Effector memory CD8-positive, alpha-beta T cell (primary cell): ENCODE data around the gene EPHA4.
"Not testable (repeated sequence)": the region's sequence is repeated elsewhere in the genome, so short reads cannot be mapped to it uniquely, and the experiment has no call there.

Source experiments
- ATAC-seq: fragments of 150-1000 bp; cut with Tn5 transposase; replicated peaks from 2 replicates; pipeline ENCODE4 v1.10.0; 2021; ENCODE audit warnings: mild to moderate bottlenecking, moderate library complexity
- DNase-seq, 3 experiments: peaks; one replicate each; pipeline ENCODE4 v3.0.0; 2021
- H3K27ac Mint-ChIP-seq, 2 donors: one replicate each; pipeline ENCODE4 v1.8.0; 2022; ENCODE audit warnings: mild to moderate bottlenecking in 2 of 2, mixed read lengths in 2 of 2, moderate library complexity in 2 of 2
- H3K27me3 Mint-ChIP-seq, 2 donors: one replicate each; pipeline ENCODE4 v1.8.0; 2022; ENCODE audit warnings: mixed read lengths in 2 of 2
- H3K36me3 Mint-ChIP-seq: one replicate; pipeline ENCODE4 v1.8.0; 2022; ENCODE audit warnings: mild to moderate bottlenecking, moderate library complexity, mixed read lengths; ENCODE audit not compliant: insufficient read depth
- H3K4me1 Mint-ChIP-seq, 2 donors: one replicate each; pipeline ENCODE4 v1.8.0; 2022; ENCODE audit warnings: low read depth in 2 of 2, mixed read lengths in 2 of 2
- H3K4me3 Mint-ChIP-seq, 2 donors: one replicate each; pipeline ENCODE4 v1.8.0; 2022; ENCODE audit warnings: mild to moderate bottlenecking in 2 of 2, mixed read lengths in 2 of 2, moderate library complexity in 2 of 2
- H3K9me3 Mint-ChIP-seq, 2 donors: one replicate each; pipeline ENCODE4 v1.8.0; 2022; ENCODE audit warnings: mixed read lengths in 2 of 2

The EPHA4 gene

DNA sequence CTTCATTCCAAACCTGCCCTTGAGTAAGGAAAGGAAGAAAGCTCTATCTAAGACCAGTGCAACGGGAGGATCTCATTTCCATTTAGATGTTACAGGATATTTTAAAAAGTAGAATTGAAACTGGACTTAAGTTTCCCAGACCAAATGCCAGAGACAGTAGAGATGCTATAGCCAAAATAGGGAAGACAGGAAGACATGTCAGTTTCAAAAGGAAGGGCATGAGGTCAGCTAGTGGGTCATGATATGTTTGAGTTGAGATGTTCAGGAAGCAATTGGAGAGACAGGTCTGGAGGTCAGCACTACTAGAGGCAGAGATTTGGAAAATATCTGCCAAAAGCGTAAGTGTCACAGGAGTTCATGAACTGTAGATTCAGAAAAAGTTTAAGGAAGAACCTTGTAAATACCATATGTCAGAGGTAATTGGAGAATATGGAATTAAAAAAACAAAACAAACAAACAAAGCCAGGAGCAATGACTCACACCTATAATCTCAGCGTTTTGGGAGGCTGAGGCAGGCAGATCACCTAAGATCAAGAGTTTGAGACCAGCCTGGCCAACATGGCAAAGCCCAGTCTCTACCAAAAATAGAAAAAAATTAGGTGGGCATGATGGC lies 50.8 kb downstream of the EPHA4 start:
- Mint-ChIP-seq H3K36me3 (peaks cover 15% of the 10 kb centered on the region), H3K27ac (no peak overlapping the region)
- no peak for ATAC-seq

DNA sequence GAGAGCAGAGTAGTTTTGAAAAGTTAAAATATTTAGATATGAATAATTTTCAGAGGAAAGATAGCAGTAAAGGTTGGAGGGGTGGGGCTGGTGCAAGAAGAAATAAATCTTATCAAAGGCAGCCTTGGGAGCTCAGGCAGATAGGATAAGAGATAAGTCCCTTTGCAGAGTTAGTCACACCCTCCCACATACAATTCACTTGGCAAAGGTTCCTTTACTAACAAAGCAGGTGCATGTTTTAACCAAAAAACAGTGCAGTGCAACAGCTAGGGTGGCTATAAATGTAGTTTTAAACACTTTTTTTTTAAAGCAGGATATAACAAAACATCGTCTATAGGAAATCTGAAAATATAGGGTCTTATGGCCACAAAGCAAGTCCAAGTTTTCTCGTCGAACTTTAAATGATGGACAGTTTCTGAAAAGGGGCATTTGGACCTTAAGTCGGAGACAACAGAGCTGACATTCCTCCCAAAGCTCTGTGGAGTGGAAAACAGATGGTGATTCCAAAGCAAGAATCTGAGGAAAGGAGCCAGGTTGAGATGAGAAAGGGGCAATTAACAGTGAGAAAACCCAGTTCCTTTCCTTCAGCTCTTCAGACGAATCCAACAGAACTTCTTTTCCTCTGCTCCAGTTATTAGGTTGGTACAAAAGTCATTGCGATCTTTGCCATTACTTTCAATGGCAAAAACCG lies 53.0 kb downstream of the EPHA4 start:
- Mint-ChIP-seq H3K27ac (no peak overlapping the region), H3K36me3 (peaks cover 15% of the 10 kb centered on the region), H3K9me3 (peaks cover 0 to 2% of the 10 kb centered on the region in 2 donors), H3K27me3 (no peaks in the 10 kb centered on the region), H3K4me1 (peaks cover 14 to 24% of the 10 kb centered on the region in 2 donors), H3K4me3 (no peak overlapping the region)
- ATAC-seq: no peak
- no peak for DNase-seq

More for the DNA sequence above, 50.8 kb downstream of the EPHA4 start:
- Mint-ChIP-seq H3K4me3 (no peak overlapping the region), H3K27me3 (no peaks in the 10 kb centered on the region), H3K9me3 (peaks cover 0 to 2% of the 10 kb centered on the region in 2 donors), H3K4me1 (peaks cover 14 to 24% of the 10 kb centered on the region in 2 donors)
- no peak for DNase-seq

DNA sequence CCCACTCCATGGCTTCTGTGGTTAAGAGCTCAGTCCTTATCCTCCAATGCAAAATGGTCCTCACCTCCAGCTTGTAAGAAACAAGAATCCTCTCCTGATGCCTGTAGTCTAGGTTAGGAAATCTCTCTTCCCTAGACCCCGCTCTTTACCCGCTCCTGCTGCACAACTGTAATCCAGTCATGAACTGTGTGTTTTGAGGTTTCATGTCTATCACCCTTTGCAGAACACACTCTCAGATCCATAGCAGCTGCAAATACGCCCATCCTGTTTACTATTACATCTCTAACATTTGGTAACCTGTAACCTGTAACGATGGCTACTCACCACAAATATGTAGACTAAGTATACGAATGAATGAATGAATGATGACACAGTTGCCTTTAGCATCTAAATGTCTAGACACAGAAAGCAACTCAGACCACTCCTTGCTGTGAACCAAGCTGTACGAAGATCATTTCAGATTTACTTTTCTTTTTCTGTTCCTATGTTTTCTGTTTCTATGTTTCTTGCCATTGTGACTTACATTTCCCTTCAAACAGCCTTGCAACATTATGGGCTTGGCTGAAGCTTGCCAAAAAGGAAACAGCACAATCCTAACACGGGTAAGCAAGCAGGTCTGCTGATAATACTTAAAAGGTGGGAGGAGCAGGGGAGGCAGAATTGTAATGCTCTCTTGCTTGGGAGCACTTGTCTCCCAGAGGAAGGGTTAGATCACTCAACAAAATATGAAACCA lies 53.7 kb downstream of the EPHA4 start:
- DNase-seq: peak; percentile 63 to 73 (median 67)
- Mint-ChIP-seq H3K4me1 (peaks cover 14 to 24% of the 10 kb centered on the region in 2 donors), H3K27me3 (no peaks in the 10 kb centered on the region), H3K27ac (no peak overlapping the region), H3K9me3 (peaks cover 0 to 2% of the 10 kb centered on the region in 2 donors), H3K36me3 (peaks cover 15% of the 10 kb centered on the region), H3K4me3 (no peak overlapping the region)
- peak; percentile 79 for ATAC-seq

DNA sequence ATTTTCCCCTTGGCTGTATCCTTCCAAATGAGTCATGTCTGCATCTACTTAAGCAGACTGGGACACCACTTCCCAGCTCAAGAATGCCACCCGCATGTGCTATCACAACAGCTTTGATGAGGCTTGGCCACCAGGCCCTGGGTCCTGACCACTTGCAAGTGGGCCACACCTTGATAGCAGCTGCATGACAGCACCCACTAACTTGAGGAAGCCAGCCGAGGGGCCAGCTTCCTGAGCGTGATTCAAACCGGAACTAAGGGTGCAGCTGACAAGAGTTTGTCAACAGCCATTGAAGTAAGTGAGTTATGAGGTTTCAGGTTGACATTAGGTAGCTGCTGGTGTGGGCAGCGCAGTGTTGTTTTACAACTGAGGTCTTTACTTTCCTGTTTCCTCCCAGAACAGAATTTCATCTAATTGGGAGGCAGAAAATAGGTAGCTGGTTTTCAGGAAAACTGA lies 54.4 kb downstream of the EPHA4 start:
- H3K27me3 Mint-ChIP-seq: no peaks in the 10 kb centered on the region
- H3K4me3 Mint-ChIP-seq: no peak overlapping the region
- DNase-seq (peak; percentile 79 to 80 (median 80)), ATAC-seq (peak; percentile 73)
- H3K27ac Mint-ChIP-seq: no peak overlapping the region
- H3K4me1 Mint-ChIP-seq: peaks cover 14 to 24% of the 10 kb centered on the region in 2 donors
- H3K36me3 Mint-ChIP-seq: peaks cover 15% of the 10 kb centered on the region
- peaks cover 0 to 2% of the 10 kb centered on the region in 2 donors for H3K9me3 Mint-ChIP-seq

DNA sequence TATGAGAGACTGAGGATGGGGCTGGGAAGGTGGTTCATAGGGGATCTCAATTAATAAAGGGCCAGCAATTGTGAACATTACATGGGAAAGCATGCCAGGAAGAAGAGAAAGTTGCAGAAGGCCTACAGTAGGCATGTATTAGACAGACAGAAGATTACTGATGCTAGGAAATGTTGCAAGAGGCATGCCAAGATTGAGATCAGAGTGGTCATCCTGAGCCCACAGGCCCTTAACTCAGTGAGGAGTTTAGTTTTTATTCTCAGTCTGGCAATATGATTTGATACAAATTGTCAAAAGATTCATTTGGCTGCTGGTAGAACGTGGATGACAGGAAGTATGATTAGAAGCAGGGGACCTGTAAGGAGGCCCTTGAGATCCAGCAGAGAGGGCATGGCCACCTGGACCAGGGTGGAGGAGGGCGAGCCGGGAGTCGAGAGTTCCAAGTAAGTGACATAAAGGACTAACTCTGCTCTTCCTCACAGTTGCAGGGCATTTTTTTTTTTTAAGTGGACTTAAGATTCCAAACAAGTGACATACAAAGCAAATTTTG lies 54.9 kb downstream of the EPHA4 start:
- H3K4me3 Mint-ChIP-seq: no peak overlapping the region
- no peaks in the 10 kb centered on the region for H3K27me3 Mint-ChIP-seq
- no peak overlapping the region for H3K27ac Mint-ChIP-seq
- peaks cover 15% of the 10 kb centered on the region for H3K36me3 Mint-ChIP-seq
- peaks cover 16 to 28% of the 10 kb centered on the region in 2 donors for H3K4me1 Mint-ChIP-seq
- H3K9me3 Mint-ChIP-seq: peaks cover 0 to 2% of the 10 kb centered on the region in 2 donors
- DNase-seq (peak in 1 of 3 experiments; percentile 16), ATAC-seq (no peak)

DNA sequence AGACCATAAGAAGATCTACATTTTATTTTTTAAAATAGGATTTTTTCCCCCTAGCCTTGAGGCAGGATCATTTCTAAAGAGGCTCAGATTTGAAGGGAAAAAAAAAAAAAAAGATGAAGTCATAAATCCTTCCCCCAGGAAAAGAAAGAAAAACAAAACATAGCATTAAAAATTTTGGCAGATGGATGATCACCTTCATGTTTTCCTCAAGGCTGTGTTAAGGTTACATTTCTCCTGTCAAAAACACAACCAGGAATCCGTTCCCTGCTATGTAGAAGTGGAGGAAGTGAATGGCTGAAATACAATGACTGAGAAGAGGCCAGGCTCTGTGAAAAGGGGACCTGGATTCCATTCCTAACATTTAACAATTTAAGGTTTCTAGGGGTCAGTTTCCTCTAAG lies 56.2 kb downstream of the EPHA4 start:
- peaks cover 11 to 22% of the 10 kb centered on the region in 2 donors for H3K4me1 Mint-ChIP-seq
- no peak overlapping the region for H3K4me3 Mint-ChIP-seq
- H3K27me3 Mint-ChIP-seq: no peaks in the 10 kb centered on the region
- H3K36me3 Mint-ChIP-seq: peaks cover 15% of the 10 kb centered on the region
- peaks cover 0 to 2% of the 10 kb centered on the region in 2 donors for H3K9me3 Mint-ChIP-seq
- DNase-seq: no peak
- H3K27ac Mint-ChIP-seq: no peak overlapping the region
- no peak for ATAC-seq

DNA sequence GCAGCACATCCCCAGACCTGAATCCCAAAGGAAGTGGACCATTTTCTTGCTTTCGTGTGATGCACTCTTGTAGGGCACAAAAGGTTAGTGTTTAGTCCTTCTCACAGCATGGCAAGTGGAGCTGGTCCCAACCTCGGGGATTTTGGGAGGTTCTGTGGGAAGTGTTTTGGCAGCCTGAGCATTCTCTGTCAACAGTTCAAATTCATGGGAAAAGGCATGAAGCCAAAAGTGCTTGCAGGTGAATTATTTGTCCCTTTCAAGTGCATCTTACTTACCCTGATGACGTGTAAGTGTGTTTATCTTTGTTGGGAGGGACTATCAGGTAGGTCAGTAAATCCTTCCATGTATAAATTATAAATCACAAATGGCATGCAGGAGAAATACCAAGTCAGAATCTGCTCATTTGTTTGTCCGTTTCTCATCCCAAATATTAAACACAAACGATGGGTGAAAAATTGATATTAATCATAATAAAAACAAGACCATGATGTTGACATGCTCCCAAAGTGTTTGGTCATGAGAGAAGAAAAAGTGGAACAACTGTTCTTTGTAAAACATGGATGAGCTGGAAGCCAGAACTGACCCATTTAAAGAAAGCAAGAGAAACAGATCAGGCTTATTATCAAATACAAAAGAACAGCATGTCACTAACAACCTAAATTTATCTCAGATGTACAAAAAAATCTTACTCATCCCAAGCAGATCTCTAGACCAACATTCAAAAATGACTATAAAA lies 57.6 kb downstream of the EPHA4 start:
- Mint-ChIP-seq H3K9me3 (peaks cover 0 to 2% of the 10 kb centered on the region in 2 donors), H3K36me3 (peaks cover 3% of the 10 kb centered on the region), H3K27me3 (no peaks in the 10 kb centered on the region), H3K4me3 (no peak overlapping the region), H3K4me1 (peaks cover 3 to 9% of the 10 kb centered on the region in 2 donors), H3K27ac (peak overlapping the region in 1 of 2 donors; percentile 64)
- ATAC-seq (no peak), DNase-seq (no peak)

DNA sequence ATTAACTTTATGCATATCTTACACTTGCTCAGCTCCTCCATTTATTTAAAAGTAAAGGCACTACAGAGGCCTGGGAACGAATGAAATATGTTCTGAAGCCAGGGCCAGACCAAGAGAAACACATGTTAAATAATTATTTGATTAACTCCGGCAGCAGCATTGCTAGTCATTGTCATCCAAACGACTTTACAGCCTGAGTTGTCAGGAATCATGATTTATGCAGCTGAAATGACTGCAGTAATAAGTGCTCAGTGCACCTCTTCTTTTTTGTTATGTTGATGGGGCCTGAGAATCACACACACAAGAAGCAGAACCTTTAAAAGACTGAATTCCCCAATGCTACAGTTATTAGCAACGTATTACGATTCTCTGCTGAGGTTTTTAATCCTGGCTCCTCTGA lies 58.9 kb downstream of the EPHA4 start:
- DNase-seq (no peak), ATAC-seq (no peak)
- Mint-ChIP-seq H3K4me3 (no peak overlapping the region), H3K27me3 (no peaks in the 10 kb centered on the region), H3K36me3 (peaks cover 3% of the 10 kb centered on the region), H3K9me3 (no peaks in the 10 kb centered on the region), H3K27ac (no peak overlapping the region), H3K4me1 (peaks cover 3 to 5% of the 10 kb centered on the region in 2 donors)

DNA sequence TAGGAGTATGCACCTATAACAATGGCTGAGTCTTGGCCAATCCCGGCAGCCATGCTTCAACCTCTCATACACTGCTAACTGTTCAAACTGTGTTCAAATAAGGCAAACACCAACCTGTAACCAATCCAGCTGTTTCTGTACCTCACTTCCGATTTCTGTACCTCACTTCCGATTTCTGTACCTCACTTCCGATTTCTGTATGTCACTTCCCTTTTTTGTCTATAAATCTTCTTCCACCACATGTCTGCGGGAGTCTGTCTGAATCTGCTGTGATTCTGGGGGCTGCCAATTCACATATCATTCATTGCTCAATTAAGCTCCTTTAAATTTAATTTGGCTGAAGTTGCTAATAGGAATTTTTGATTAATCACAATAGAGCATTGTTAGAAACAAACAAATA lies 60.8 kb downstream of the EPHA4 start:
- not testable (repeated sequence) for ATAC-seq, H3K4me1 Mint-ChIP-seq, H3K4me3 Mint-ChIP-seq, H3K9me3 Mint-ChIP-seq, H3K36me3 Mint-ChIP-seq, DNase-seq, H3K27me3 Mint-ChIP-seq
- H3K27ac Mint-ChIP-seq: peak overlapping the region in 1 of 2 donors; percentile 42

DNA sequence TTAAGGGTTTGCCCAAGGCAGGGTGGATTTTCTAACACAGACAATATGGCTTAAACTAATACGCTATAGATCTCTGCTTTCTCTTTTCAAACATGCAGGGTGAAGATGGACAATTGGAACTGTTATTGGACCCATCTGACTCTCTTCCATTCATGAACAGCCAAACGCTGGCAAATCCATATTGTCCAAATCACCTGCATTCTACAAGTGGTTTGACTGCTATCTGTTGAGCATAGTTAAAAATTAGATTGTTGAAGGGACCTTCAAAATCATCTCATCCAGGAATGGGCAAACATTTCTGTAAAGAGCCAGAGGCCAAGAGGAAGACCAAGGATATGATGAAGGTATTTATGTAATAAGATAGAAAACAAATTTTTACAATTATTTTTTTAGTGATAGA lies 65.6 kb downstream of the EPHA4 start:
- no peaks in the 10 kb centered on the region for H3K27me3 Mint-ChIP-seq
- no peak overlapping the region for H3K4me3 Mint-ChIP-seq
- no peaks in the 10 kb centered on the region for H3K9me3 Mint-ChIP-seq
- ATAC-seq (no peak), DNase-seq (no peak)
- peaks cover 3% of the 10 kb centered on the region for H3K36me3 Mint-ChIP-seq
- H3K4me1 Mint-ChIP-seq: peaks cover 0 to 10% of the 10 kb centered on the region in 2 donors
- no peak overlapping the region for H3K27ac Mint-ChIP-seq

DNA sequence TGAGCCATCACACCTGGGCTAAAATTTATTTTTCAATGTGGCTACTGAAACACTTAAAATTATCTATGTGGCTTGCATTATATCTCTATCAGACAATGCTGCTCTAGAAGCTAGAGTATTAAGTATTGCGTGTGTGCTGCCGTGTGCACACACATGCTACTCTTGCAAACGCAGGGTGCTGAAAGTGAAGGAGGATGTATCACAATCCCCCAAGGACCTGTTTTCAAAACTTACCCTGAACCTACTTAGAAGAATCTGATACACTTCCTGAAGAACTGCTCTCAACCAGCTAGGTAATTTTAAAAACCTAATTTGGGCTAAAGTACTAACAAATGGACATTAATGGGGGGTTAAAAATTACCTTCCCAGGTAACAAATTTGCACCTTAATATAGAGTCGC lies 66.5 kb downstream of the EPHA4 start:
- H3K4me1 Mint-ChIP-seq: peaks cover 4 to 10% of the 10 kb centered on the region in 2 donors
- DNase-seq (no peak), ATAC-seq (no peak)
- no peak overlapping the region for H3K27ac Mint-ChIP-seq
- H3K4me3 Mint-ChIP-seq: no peak overlapping the region
- H3K9me3 Mint-ChIP-seq: no peaks in the 10 kb centered on the region
- no peaks in the 10 kb centered on the region for H3K27me3 Mint-ChIP-seq
- peaks cover 3% of the 10 kb centered on the region for H3K36me3 Mint-ChIP-seq

DNA sequence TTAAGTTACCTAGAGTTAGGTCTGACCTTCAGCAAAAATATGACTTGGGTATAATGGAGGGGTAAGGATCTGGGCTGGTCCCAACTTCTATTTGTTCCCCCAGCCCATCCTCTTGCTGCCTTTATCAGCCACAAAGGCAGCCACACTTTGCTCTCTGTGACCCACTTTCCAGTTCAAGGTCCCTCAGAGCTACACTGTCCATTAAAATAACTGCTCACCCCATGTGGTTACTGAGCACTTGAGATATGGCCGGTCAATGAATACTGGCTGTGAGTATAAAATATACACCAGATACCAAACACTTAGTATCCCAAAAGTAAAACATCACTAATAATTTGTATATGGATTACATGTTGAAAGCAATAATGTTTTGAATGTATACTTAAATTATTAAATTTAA lies 67.2 kb downstream of the EPHA4 start:
- Mint-ChIP-seq H3K27ac (no peak overlapping the region), H3K4me3 (no peak overlapping the region), H3K27me3 (no peaks in the 10 kb centered on the region), H3K4me1 (peaks cover 11 to 12% of the 10 kb centered on the region in 2 donors), H3K9me3 (no peaks in the 10 kb centered on the region), H3K36me3 (peaks cover 3% of the 10 kb centered on the region)
- ATAC-seq (no peak), DNase-seq (no peak)

DNA sequence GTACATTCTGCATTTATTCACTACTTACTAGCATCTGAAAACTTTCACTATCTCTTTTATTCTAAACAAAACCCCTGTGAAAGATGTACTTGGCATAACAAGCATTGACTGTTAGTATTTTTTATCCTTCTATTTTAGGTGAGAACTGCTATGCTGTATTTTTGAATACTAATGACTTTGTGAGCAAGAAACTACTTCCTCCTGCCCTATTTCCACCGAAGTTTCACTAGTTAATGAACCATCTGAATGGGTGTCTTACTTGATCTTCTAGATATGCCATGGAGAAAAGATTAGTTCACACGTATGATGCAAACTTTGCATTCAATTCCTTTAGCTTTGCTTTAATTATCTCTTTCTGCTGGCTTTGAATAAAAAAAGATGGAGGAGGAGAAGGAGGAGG lies 68.1 kb downstream of the EPHA4 start:
- Mint-ChIP-seq H3K27me3 (no peaks in the 10 kb centered on the region), H3K4me1 (peaks cover 13 to 14% of the 10 kb centered on the region in 2 donors), H3K27ac (peak overlapping the region in 1 of 2 donors; percentile 38), H3K36me3 (no peaks in the 10 kb centered on the region), H3K9me3 (no peaks in the 10 kb centered on the region), H3K4me3 (no peak overlapping the region)
- DNase-seq (no peak), ATAC-seq (no peak)
